HG03108 (cell line): ENCODE results near the gene SLC35F3.
"Not testable (repeated sequence)": the region's sequence is repeated elsewhere in the genome, so short reads cannot be mapped to it uniquely, and the experiment has no call there.

ENCODE experiments used
- ATAC-seq: cut with Tn5 transposase; IDR thresholded peaks from one replicate; pipeline ENCODE4 v1.9.1; 2021; ENCODE audit warnings: moderate library complexity; ENCODE audit not compliant: unreplicated experiment

The SLC35F3 gene

GRCh38 chr1:234176000-234176399 lies 271.5 kb downstream of the SLC35F3 start:
- no peak for ATAC-seq

- ATAC-seq = not testable (repeated sequence)
Measured at GRCh38 chr1:234176847-234177246, 272.4 kb downstream of the SLC35F3 start.

GRCh38 chr1:234185438-234185837 lies 281.0 kb downstream of the SLC35F3 start:
- no peak for ATAC-seq

- ATAC-seq = no peak
Measured at GRCh38 chr1:234186037-234186688, 281.7 kb downstream of the SLC35F3 start.

GRCh38 chr1:234188454-234188792 lies 283.9 kb downstream of the SLC35F3 start:
- ATAC-seq = no peak

- ATAC-seq = no peak
Measured at GRCh38 chr1:234197839-234198238, 293.4 kb downstream of the SLC35F3 start.

- no peak for ATAC-seq
Measured at GRCh38 chr1:234199476-234200127, 295.1 kb downstream of the SLC35F3 start.

GRCh38 chr1:234200566-234200965 lies 296.1 kb downstream of the SLC35F3 start:
- ATAC-seq = no peak

- no peak for ATAC-seq
Measured at GRCh38 chr1:234201600-234201999, 297.1 kb downstream of the SLC35F3 start.

GRCh38 chr1:234205966-234206365 lies 301.5 kb downstream of the SLC35F3 start:
- ATAC-seq = no peak

GRCh38 chr1:234206651-234207284 lies 302.3 kb downstream of the SLC35F3 start:
- no peak for ATAC-seq

GRCh38 chr1:234208351-234208750 lies 303.9 kb downstream of the SLC35F3 start:
- ATAC-seq = no peak

- ATAC-seq = no peak
Measured at GRCh38 chr1:234208791-234209190, 304.3 kb downstream of the SLC35F3 start.

GRCh38 chr1:234210429-234210828 lies 306.0 kb downstream of the SLC35F3 start:
- ATAC-seq = not testable (repeated sequence)

GRCh38 chr1:234211855-234212254 lies 307.4 kb downstream of the SLC35F3 start:
- not testable (repeated sequence) for ATAC-seq

- ATAC-seq = peak; percentile 39
Measured at GRCh38 chr1:234212764-234213657, 308.5 kb downstream of the SLC35F3 start.

GRCh38 chr1:234213658-234214128 lies 309.2 kb downstream of the SLC35F3 start:
- ATAC-seq = peak; percentile 10

- peak; percentile 41 for ATAC-seq
Measured at GRCh38 chr1:234214129-234214910, 309.8 kb downstream of the SLC35F3 start.

- ATAC-seq = no peak
Measured at GRCh38 chr1:234214911-234215892, 310.7 kb downstream of the SLC35F3 start.
